Testis (tissue), 2 donors: ENCODE measurements around the gene TPSB2.

Experiments used
- CTCF ChIP-seq, 3 experiments: fragments of 450-650 bp in 2 of 3; fragments of 200-600 bp in 1 of 3; sonication (generic) in 1 of 3; IDR thresholded peaks; one replicate each; pipeline ENCODE4 v1.5.1; 2016 to 2019; ENCODE audit warnings: antibody characterized with exemption in 3 of 3, mild to moderate bottlenecking in 2 of 3, moderate library complexity in 1 of 3
- POLR2A ChIP-seq: fragments of 450-650 bp; IDR thresholded peaks from one replicate; pipeline ENCODE4 v1.6.1; 2017; ENCODE audit warnings: antibody characterized with exemption, mild to moderate bottlenecking, moderate library complexity

- TF ChIP-seq POLR2A (no peak), CTCF (IDR thresholded peaks at IDR 0.05) (no peak)
Observed at GRCh38 chr16:1195393-1195666, 34.7 kb downstream of the TPSB2 start.
